ENCODE data around the gene MS4A18. TPM values are rescaled to one million over a fixed set of nuclear protein-coding genes. Genes with fewer than 3 reads are reported as not detected.

Gene MS4A18
- polyA plus RNA-seq, 4 donors: 0.77 to 1.1 (median 0.97) TPM; not detected in 1

GRCh38 chr11:60763692-60764369 is 39.3 kb downstream of the MS4A18 start:
- Histone ChIP-seq H3K36me3 (ENCODE audit: control insufficient read depth in 3 of 3, insufficient read depth in 2 of 3, low read depth in 1 of 3, low read length in 3 of 3) (no peaks in the 10 kb centered on the region), H3K4me1 (ENCODE audit: control insufficient read depth in 3 of 3, insufficient read depth in 2 of 3, low read depth in 1 of 3, low read length in 2 of 3) (peaks cover 0 to 39% (median 3%) of the 10 kb centered on the region in 3 donors), H3K27me3 (ENCODE audit: control insufficient read depth in 3 of 3, insufficient read depth in 3 of 3, low read length in 3 of 3) (peaks cover 0 to 6% (median 1%) of the 10 kb centered on the region in 3 donors), H3K4me3 (ENCODE audit: low read depth in 1 of 3, low read length in 3 of 3) (no peak overlapping the region), H3K9me3 (ENCODE audit: control insufficient read depth in 2 of 2, insufficient read depth in 1 of 2, low read depth in 1 of 2, low read length in 1 of 2) (peaks cover 0 to 2% of the 10 kb centered on the region in 2 donors), H3K27ac (ENCODE audit: low read depth in 1 of 3, low read length in 2 of 3) (peak overlapping the region in 1 of 3 donors; percentile 15)
- FAIRE-seq (no peak), DNase-seq (no peak)
- 82 to 85% (median 85%) methylated on average over 11 of the region's 11 CpGs for WGBS, 3 donors

DNA sequence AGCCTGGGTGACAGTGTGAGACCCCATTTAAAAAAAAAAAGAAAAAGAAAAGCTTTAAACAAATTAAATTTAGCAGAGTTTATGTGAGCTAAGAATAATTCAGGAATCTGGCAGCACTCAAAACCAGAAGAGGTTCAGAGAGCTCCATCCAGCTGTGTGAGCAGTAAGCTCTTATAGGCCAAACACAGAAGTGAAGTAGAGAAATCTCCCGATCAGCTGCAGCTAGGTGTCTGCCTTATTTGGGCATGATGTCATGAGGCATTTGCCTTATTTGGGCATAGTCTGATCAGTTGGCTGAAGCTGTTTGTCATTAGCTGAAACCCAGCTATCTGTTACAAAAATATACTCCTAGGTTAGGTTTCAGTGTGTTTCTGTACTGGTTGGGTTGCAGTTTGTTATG is 40.4 kb downstream of the MS4A18 start:
- 31 to 48% (median 33%) methylated on average over 1 of the region's 1 CpG for WGBS, 3 donors
- H3K27ac ChIP-seq (ENCODE audit: low read depth in 1 of 3, low read length in 2 of 3): no peak overlapping the region

DNA sequence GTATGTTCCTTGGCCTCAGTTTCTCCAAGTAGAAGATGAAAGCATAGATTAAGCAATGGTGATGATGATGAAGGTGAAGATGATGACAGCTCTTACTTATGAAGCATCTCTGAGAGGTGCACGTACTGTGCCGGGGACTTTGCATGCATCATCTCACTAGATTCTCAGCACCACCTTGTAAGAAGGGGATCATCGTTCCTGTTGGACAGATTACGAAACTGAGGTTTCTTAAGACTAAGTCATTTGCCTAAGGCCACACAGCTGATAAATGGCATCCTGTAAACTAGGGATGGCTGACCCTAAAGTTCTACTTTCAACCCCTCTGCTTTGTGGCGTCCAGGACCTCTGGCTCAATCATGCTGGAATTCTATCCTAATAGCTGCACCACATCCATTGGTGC is 40.8 kb downstream of the MS4A18 start:
- no peak for DNase-seq
- peaks cover 0 to 6% (median 1%) of the 10 kb centered on the region in 3 donors for H3K27me3 ChIP-seq (ENCODE audit: control insufficient read depth in 3 of 3, insufficient read depth in 3 of 3, low read length in 3 of 3)
- FAIRE-seq: no peak
- peaks cover 0 to 2% of the 10 kb centered on the region in 2 donors for H3K9me3 ChIP-seq (ENCODE audit: control insufficient read depth in 2 of 2, insufficient read depth in 1 of 2, low read depth in 1 of 2, low read length in 1 of 2)
- 86 to 96% (median 88%) methylated on average over 5 of the region's 5 CpGs for WGBS, 3 donors
- H3K27ac ChIP-seq (ENCODE audit: low read depth in 1 of 3, low read length in 2 of 3): no peak overlapping the region
- H3K4me3 ChIP-seq (ENCODE audit: low read depth in 1 of 3, low read length in 3 of 3): no peak overlapping the region
- peaks cover 0 to 30% (median 3%) of the 10 kb centered on the region in 3 donors for H3K4me1 ChIP-seq (ENCODE audit: control insufficient read depth in 3 of 3, insufficient read depth in 2 of 3, low read depth in 1 of 3, low read length in 2 of 3)
- no peaks in the 10 kb centered on the region for H3K36me3 ChIP-seq (ENCODE audit: control insufficient read depth in 3 of 3, insufficient read depth in 2 of 3, low read depth in 1 of 3, low read length in 3 of 3)

More for the DNA sequence above, 40.4 kb downstream of the MS4A18 start:
- DNase-seq (no peak), FAIRE-seq (no peak)
- Histone ChIP-seq H3K9me3 (ENCODE audit: control insufficient read depth in 2 of 2, insufficient read depth in 1 of 2, low read depth in 1 of 2, low read length in 1 of 2) (peaks cover 0 to 2% of the 10 kb centered on the region in 2 donors), H3K4me1 (ENCODE audit: control insufficient read depth in 3 of 3, insufficient read depth in 2 of 3, low read depth in 1 of 3, low read length in 2 of 3) (peaks cover 0 to 34% (median 3%) of the 10 kb centered on the region in 3 donors), H3K4me3 (ENCODE audit: low read depth in 1 of 3, low read length in 3 of 3) (no peak overlapping the region), H3K27me3 (ENCODE audit: control insufficient read depth in 3 of 3, insufficient read depth in 3 of 3, low read length in 3 of 3) (peaks cover 0 to 6% (median 1%) of the 10 kb centered on the region in 3 donors), H3K36me3 (ENCODE audit: control insufficient read depth in 3 of 3, insufficient read depth in 2 of 3, low read depth in 1 of 3, low read length in 3 of 3) (no peaks in the 10 kb centered on the region)

DNA sequence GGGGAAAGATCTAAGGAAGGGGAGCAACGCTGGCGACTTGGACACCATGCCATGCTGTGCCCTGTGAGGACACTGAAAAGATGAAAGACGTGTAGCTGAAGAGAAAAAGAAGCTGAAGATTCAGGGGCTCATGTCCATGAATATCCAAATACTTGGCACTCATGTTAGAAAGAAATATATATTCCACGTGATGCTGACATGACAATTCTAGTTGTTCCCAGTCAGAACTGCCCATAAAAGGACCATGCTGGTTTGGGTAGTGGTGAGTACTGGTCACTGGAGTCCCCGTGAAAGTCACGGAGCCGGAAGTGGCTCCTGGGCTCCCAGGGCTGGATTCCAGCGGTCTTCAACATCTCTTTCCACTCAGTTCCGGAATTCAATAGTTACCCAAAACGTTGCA is 42.0 kb downstream of the MS4A18 start:
- FAIRE-seq (no peak), DNase-seq (no peak)
- Histone ChIP-seq H3K36me3 (ENCODE audit: control insufficient read depth in 3 of 3, insufficient read depth in 2 of 3, low read depth in 1 of 3, low read length in 3 of 3) (no peaks in the 10 kb centered on the region), H3K27me3 (ENCODE audit: control insufficient read depth in 3 of 3, insufficient read depth in 3 of 3, low read length in 3 of 3) (peaks cover 0 to 6% (median 1%) of the 10 kb centered on the region in 3 donors), H3K4me3 (ENCODE audit: low read depth in 1 of 3, low read length in 3 of 3) (no peak overlapping the region), H3K27ac (ENCODE audit: low read depth in 1 of 3, low read length in 2 of 3) (no peak overlapping the region), H3K4me1 (ENCODE audit: control insufficient read depth in 3 of 3, insufficient read depth in 2 of 3, low read depth in 1 of 3, low read length in 2 of 3) (peaks cover 0 to 21% (median 3%) of the 10 kb centered on the region in 3 donors), H3K9me3 (ENCODE audit: control insufficient read depth in 2 of 2, insufficient read depth in 1 of 2, low read depth in 1 of 2, low read length in 1 of 2) (peaks cover 0 to 2% of the 10 kb centered on the region in 2 donors)
- 86 to 88% (median 88%) methylated on average over 10 of the region's 10 CpGs for WGBS, 3 donors

DNA sequence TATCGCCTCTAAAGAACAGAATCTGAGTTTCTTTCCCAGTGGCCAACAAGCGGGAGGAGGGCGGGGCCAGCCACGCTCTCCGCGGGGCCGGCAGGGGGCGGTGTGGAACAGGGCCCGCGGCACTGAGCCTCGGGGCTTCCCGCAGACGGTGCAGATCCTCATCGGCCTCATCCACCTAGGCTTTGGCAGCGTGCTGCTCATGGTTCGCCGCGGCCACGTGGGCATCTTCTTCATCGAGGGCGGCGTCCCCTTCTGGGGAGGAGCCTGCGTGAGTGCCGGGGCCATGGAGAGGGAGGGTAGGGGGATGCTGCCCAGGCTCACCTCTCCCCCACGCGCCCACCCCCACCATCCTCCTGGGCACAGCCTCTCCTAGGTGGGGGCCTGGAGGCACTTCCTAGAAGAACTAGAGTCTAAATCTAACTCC is 42.9 kb downstream of the MS4A18 start:
- H3K4me3 ChIP-seq (ENCODE audit: low read depth in 1 of 3, low read length in 3 of 3): no peak overlapping the region
- FAIRE-seq (no peak), DNase-seq (no peak)
- WGBS, 3 donors: 32 to 49% (median 38%) methylated on average over 21 to 26 of the region's 26 CpGs
- peaks cover 0 to 6% (median 4%) of the 10 kb centered on the region in 3 donors for H3K27me3 ChIP-seq (ENCODE audit: control insufficient read depth in 3 of 3, insufficient read depth in 3 of 3, low read length in 3 of 3)
- peaks cover 0 to 17% (median 3%) of the 10 kb centered on the region in 3 donors for H3K4me1 ChIP-seq (ENCODE audit: control insufficient read depth in 3 of 3, insufficient read depth in 2 of 3, low read depth in 1 of 3, low read length in 2 of 3)
- no peak overlapping the region for H3K27ac ChIP-seq (ENCODE audit: low read depth in 1 of 3, low read length in 2 of 3)
- H3K9me3 ChIP-seq (ENCODE audit: control insufficient read depth in 2 of 2, insufficient read depth in 1 of 2, low read depth in 1 of 2, low read length in 1 of 2): peaks cover 0 to 2% of the 10 kb centered on the region in 2 donors
- no peaks in the 10 kb centered on the region for H3K36me3 ChIP-seq (ENCODE audit: control insufficient read depth in 3 of 3, insufficient read depth in 2 of 3, low read depth in 1 of 3, low read length in 3 of 3)

DNA sequence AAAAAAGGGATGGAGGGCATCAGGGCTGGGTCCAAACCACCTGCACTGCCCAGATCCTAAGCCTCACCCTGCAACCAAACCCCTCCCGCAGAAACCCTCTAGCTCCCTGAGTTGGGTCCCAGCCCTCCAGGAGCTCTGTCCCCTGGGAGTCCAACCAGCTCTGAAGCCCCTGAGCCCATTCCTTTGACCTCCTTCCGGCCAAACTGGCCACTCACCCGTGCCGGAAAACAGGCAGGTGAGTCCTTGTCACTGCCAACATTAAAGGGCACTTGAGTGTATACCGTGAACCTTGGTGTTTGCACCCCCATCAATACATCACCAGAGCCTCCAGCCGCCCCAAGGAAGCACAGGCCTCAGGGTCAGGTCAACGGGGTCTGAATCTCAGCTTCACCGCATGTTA is 43.7 kb downstream of the MS4A18 start:
- WGBS, 3 donors: 92 to 94% (median 93%) methylated on average over 8 of the region's 8 CpGs
- no peak overlapping the region for H3K27ac ChIP-seq (ENCODE audit: low read depth in 1 of 3, low read length in 2 of 3)
- peaks cover 0 to 6% (median 4%) of the 10 kb centered on the region in 3 donors for H3K27me3 ChIP-seq (ENCODE audit: control insufficient read depth in 3 of 3, insufficient read depth in 3 of 3, low read length in 3 of 3)
- H3K4me1 ChIP-seq (ENCODE audit: control insufficient read depth in 3 of 3, insufficient read depth in 2 of 3, low read depth in 1 of 3, low read length in 2 of 3): peaks cover 0 to 9% (median 3%) of the 10 kb centered on the region in 3 donors
- H3K4me3 ChIP-seq (ENCODE audit: low read depth in 1 of 3, low read length in 3 of 3): no peak overlapping the region
- FAIRE-seq: no peak
- no peaks in the 10 kb centered on the region for H3K36me3 ChIP-seq (ENCODE audit: control insufficient read depth in 3 of 3, insufficient read depth in 2 of 3, low read depth in 1 of 3, low read length in 3 of 3)
- H3K9me3 ChIP-seq (ENCODE audit: control insufficient read depth in 2 of 2, insufficient read depth in 1 of 2, low read depth in 1 of 2, low read length in 1 of 2): peaks cover 0 to 2% of the 10 kb centered on the region in 2 donors
- no peak for DNase-seq

DNA sequence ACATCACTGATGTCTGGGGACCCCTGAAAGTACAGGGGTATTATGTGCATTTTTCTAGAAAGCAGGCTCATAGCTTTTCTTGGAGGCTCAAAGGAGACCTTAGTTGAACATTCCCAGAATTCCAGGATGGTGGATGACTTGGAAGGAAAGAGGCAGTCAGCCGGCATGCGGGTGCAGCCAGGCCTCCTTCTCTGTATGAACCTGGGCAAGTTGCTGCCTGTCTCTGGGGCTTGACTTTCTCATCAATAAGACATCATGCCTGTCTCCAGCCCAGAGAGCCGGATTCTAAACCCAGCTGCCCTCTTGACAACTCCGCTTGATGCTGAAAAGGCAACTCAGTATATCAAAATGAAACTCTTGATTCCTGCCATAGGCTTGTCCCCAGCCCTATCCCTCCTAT is 44.8 kb downstream of the MS4A18 start:
- H3K4me1 ChIP-seq (ENCODE audit: control insufficient read depth in 3 of 3, insufficient read depth in 2 of 3, low read depth in 1 of 3, low read length in 2 of 3): peaks cover 0 to 2% (median 0%) of the 10 kb centered on the region in 3 donors
- WGBS, 3 donors: 78 to 89% (median 81%) methylated on average over 4 of the region's 4 CpGs
- H3K27me3 ChIP-seq (ENCODE audit: control insufficient read depth in 3 of 3, insufficient read depth in 3 of 3, low read length in 3 of 3): peaks cover 0 to 6% (median 4%) of the 10 kb centered on the region in 3 donors
- H3K4me3 ChIP-seq (ENCODE audit: low read depth in 1 of 3, low read length in 3 of 3): no peak overlapping the region
- FAIRE-seq (no peak), DNase-seq (no peak)
- peaks cover 0 to 2% of the 10 kb centered on the region in 2 donors for H3K9me3 ChIP-seq (ENCODE audit: control insufficient read depth in 2 of 2, insufficient read depth in 1 of 2, low read depth in 1 of 2, low read length in 1 of 2)
- H3K36me3 ChIP-seq (ENCODE audit: control insufficient read depth in 3 of 3, insufficient read depth in 2 of 3, low read depth in 1 of 3, low read length in 3 of 3): no peaks in the 10 kb centered on the region
- H3K27ac ChIP-seq (ENCODE audit: low read depth in 1 of 3, low read length in 2 of 3): no peak overlapping the region

- Histone ChIP-seq H3K4me1 (ENCODE audit: control insufficient read depth in 3 of 3, insufficient read depth in 2 of 3, low read depth in 1 of 3, low read length in 2 of 3) (no peaks in the 10 kb centered on the region), H3K9me3 (ENCODE audit: control insufficient read depth in 2 of 2, insufficient read depth in 1 of 2, low read depth in 1 of 2, low read length in 1 of 2) (peaks cover 0 to 2% of the 10 kb centered on the region in 2 donors), H3K36me3 (ENCODE audit: control insufficient read depth in 3 of 3, insufficient read depth in 2 of 3, low read depth in 1 of 3, low read length in 3 of 3) (no peaks in the 10 kb centered on the region), H3K27me3 (ENCODE audit: control insufficient read depth in 3 of 3, insufficient read depth in 3 of 3, low read length in 3 of 3) (peaks cover 0 to 6% (median 4%) of the 10 kb centered on the region in 3 donors), H3K27ac (ENCODE audit: low read depth in 1 of 3, low read length in 2 of 3) (no peak overlapping the region), H3K4me3 (ENCODE audit: low read depth in 1 of 3, low read length in 3 of 3) (no peak overlapping the region)
- FAIRE-seq (no peak), DNase-seq (no peak)
- WGBS, 3 donors: 76 to 86% (median 81%) methylated on average over 11 of the region's 11 CpGs
Observed at GRCh38 chr11:60769811-60770210, 45.3 kb downstream of the MS4A18 start.

Measured in small intestine (tissue), 7 donors.